Left lung (tissue), 10 donors: ENCODE results near the gene CACNA1I. TPM values are rescaled to one million over a fixed set of nuclear protein-coding genes. Genes with fewer than 3 reads are reported as not detected.

ENCODE experiments used
- ATAC-seq: fragments of 200-7000 bp; cut with Tn5 transposase; one replicate; pipeline ENCODE4 v1.9.1; 2020; ENCODE audit warnings: moderate library complexity
- DNase-seq, 4 donors: peaks; one replicate each; pipeline ENCODE4 v3.0.0-alpha.2; 2013 to 2020
- H3K27ac ChIP-seq, 2 donors: fragments of 200-600 bp; sonication (generic) in 1 of 2; one replicate each; pipeline versions ENCODE4 v1.5.0 to v1.8.0; 2020 to 2021
- H3K27me3 ChIP-seq, 2 donors: fragments of 200-600 bp; sonication (generic) in 1 of 2; one replicate each; pipeline versions ENCODE4 v1.5.0 to v1.8.0; 2020 to 2021
- H3K36me3 ChIP-seq, 2 donors: fragments of 200-600 bp; sonication (generic) in 1 of 2; one replicate each; pipeline versions ENCODE4 v1.5.0 to v1.8.0; 2020 to 2021
- H3K4me1 ChIP-seq, 2 donors: fragments of 200-600 bp; one replicate each; pipeline ENCODE4 v1.8.0; 2021
- H3K4me3 ChIP-seq, 2 donors: fragments of 200-600 bp; sonication (generic) in 1 of 2; one replicate each; pipeline versions ENCODE4 v1.5.0 to v1.8.0; 2020 to 2021; ENCODE audit warnings: mild to moderate bottlenecking in 1 of 2
- H3K9me3 ChIP-seq, 2 donors: fragments of 200-600 bp; sonication (generic) in 1 of 2; one replicate each; pipeline versions ENCODE4 v1.5.0 to v1.8.0; 2020 to 2021
- intact Hi-C, 2 donors: fragments of 100-400 bp; cut with DNase I; formaldehyde crosslinking; loops; one replicate each; pipeline versions ENCODE4 v1.11.2 to v1.14.2; 2022
- polyA plus RNA-seq, 6 donors: library from polyadenylated mRNA; unstranded; fragments of 120-200 nt; gene quantifications; one replicate each; pipeline ENCODE4 v1.2.1, GENCODE V29; 2013; ENCODE audit not compliant: insufficient read length in 6 of 6
- total RNA-seq, 2 donors: library from RNA; stranded (reverse); fragmentation: NEBNext Ultra II Directional; extraction: Animal tissue kit (Norgen Biotek cat#: 25700); gene quantifications; one replicate each; pipeline ENCODE4 v1.2.1, GENCODE V29; 2021
- TF ChIP-seq, protein P1 (sequence below), 2 donors: fragments of 200-600 bp; sonication (generic) in 1 of 2; IDR thresholded peaks; one replicate each; pipeline versions ENCODE4 v1.5.0 to v1.8.0; 2021; ENCODE audit warnings: antibody characterized with exemption in 2 of 2
- donor health status: DM: no; HTN: yes; CAD: no.
- donor health status: DM: no; HTN: no; CAD: no.

The CACNA1I gene
- total and polyA plus RNA-seq, 8 donors, result 0.03 to 0.35 (median 0.09) TPM

DNA sequence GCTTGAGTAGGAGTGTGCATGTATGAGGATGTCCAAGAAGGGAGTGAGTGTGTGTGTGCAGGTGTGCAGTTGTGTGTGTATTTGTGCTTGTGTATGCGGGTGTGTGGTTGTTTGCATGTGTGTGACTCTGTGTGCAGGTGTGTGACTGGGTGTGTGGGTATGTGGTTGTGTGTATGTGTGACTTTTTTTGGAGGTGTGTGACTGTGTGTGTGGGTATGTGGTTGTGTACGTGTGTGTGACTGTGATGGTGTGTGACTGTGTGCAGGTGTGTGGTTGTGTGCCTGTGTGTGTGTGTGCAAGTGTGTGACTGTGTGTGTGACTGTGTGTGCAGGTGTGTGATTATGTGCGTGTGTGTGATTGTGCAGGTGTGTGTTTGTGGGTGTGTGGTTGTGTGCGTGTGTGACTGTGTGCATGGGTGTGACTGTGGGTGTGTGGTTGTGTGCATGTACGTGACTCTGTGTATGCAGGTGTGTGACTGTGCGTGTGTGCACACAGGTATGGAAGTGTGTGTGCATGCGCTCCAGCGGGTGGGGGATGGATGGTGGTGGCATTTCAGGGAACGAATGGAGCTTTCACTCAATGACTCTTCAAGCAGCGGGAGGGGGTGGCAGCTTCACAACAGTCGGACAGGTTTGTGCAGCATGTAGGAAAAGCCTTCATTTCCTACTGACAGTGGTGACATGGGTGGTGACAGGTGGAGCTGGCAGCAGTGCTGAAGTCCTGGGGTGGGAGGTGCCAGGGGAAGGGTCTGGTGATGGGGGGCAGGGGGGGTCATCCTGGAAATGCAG lies 47.6 kb downstream of the CACNA1I start:
- DNase-seq (peak in 2 of 4 donors; percentile 37 to 39), ATAC-seq (no peak)
- Histone ChIP-seq H3K27me3 (peaks cover 0 to 92% of the 10 kb centered on the region in 2 donors), H3K9me3 (no peaks in the 10 kb centered on the region), H3K4me3 (no peak overlapping the region), H3K4me1 (no peaks in the 10 kb centered on the region), H3K36me3 (no peaks in the 10 kb centered on the region), H3K27ac (no peak overlapping the region)
- intact Hi-C loops, result no loop called here
- TF ChIP-seq, protein P1, sequence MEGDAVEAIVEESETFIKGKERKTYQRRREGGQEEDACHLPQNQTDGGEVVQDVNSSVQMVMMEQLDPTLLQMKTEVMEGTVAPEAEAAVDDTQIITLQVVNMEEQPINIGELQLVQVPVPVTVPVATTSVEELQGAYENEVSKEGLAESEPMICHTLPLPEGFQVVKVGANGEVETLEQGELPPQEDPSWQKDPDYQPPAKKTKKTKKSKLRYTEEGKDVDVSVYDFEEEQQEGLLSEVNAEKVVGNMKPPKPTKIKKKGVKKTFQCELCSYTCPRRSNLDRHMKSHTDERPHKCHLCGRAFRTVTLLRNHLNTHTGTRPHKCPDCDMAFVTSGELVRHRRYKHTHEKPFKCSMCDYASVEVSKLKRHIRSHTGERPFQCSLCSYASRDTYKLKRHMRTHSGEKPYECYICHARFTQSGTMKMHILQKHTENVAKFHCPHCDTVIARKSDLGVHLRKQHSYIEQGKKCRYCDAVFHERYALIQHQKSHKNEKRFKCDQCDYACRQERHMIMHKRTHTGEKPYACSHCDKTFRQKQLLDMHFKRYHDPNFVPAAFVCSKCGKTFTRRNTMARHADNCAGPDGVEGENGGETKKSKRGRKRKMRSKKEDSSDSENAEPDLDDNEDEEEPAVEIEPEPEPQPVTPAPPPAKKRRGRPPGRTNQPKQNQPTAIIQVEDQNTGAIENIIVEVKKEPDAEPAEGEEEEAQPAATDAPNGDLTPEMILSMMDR (IDR thresholded peaks at IDR 0.05), result no peak

DNA sequence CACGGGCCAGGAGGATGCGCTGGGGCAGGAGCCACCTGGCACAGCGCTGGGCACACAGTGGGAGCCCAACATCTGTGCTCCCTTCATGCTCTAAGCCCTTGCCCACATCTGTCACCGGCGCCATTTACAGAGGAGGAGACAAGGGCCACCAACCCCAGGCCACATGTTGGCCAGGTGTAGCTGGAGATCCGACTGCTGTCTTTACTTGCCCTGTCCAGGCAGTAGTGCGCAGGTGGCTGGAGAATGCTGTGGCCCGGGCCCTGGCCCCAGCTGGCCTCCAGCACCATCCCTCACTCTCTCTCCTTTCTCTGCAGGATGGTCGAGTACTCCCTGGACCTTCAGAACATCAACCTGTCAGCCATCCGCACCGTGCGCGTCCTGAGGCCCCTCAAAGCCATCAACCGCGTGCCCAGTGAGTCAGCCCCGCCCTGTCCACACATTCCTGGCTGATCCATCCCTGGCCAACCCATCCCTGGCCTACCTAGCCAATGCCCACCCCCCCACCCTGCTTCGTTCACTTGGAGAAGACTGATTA lies 48.5 kb downstream of the CACNA1I start:
- ATAC-seq (no peak), DNase-seq (peak in 1 of 4 donors; percentile 37)
- no peaks in the 10 kb centered on the region for H3K36me3 ChIP-seq
- no peaks in the 10 kb centered on the region for H3K9me3 ChIP-seq
- H3K4me3 ChIP-seq, result no peak overlapping the region
- intact Hi-C loops, result no loop called here
- H3K27ac ChIP-seq, result no peak overlapping the region
- peaks cover 0 to 93% of the 10 kb centered on the region in 2 donors for H3K27me3 ChIP-seq
- TF ChIP-seq, protein P1 (IDR thresholded peaks at IDR 0.05), result no peak
- H3K4me1 ChIP-seq, result no peaks in the 10 kb centered on the region

DNA sequence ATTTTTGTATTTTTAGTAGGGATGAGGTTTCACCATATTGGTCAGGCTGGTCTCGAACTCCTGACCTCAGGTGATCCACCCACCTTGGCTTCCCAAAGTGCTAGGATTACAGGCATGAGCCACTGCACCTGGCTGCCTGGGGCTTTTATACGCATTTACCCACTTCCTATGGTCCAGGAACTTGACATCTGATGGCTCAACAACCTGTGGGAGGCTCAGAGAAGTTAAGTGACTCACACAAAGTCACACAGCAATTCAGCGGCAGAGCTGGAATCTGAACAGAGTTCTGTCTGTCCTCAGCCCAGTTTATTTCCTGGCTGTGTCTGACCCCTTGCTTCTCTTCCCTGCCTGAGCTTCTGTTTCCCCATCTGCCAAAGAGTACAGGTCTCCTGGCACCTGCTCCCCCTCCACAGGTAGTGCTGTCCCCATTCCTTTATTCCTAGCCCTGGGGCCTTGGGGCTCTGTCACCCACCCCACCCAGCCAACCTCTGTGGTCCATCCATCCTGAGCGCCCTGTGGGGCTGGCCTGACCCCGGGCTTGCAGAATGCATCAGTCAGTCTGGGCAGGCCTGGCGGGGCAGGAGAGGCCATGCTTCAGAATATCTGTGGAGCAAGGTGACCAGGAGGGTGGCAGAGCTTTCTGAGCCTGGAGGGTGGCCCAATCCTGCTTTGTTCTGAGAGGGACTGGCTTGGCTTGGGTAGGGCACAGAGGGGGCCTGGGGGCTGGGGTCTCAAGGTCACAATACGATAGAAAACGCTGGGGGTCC lies 50.6 kb downstream of the CACNA1I start:
- Histone ChIP-seq H3K4me1 (no peaks in the 10 kb centered on the region), H3K27ac (no peak overlapping the region), H3K4me3 (no peak overlapping the region), H3K9me3 (no peaks in the 10 kb centered on the region), H3K27me3 (peaks cover 0 to 93% of the 10 kb centered on the region in 2 donors), H3K36me3 (no peaks in the 10 kb centered on the region)
- DNase-seq, result peak in 1 of 4 donors; percentile 51
- ATAC-seq, result no peak
- intact Hi-C loops, result no loop called here
- TF ChIP-seq, protein P1 (IDR thresholded peaks at IDR 0.05), result no peak

DNA sequence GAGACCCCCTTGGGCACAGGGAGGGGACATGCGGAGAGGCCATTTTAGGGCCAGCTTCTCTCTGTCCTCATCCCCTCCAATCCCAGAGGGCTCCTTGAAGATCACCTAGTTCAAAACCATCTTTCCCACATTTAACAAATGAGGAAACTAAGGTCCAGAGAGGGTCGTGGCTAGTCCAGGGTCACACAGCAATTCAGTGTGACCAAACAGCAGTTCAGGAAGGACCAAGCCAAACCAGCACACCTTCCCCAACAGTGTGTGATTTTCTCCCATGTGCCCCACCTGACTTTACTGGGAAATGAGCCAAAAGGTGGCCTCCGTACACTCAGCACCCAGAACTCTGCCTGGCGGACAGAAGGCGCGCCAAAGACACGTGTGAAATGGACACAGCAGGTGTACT lies 51.3 kb downstream of the CACNA1I start:
- peaks cover 0 to 93% of the 10 kb centered on the region in 2 donors for H3K27me3 ChIP-seq
- no peaks in the 10 kb centered on the region for H3K4me1 ChIP-seq
- no peak for DNase-seq
- ATAC-seq, result no peak
- H3K4me3 ChIP-seq, result no peak overlapping the region
- no peak overlapping the region for H3K27ac ChIP-seq
- no peaks in the 10 kb centered on the region for H3K36me3 ChIP-seq
- TF ChIP-seq, protein P1 (IDR thresholded peaks at IDR 0.05), result no peak
- no peaks in the 10 kb centered on the region for H3K9me3 ChIP-seq
- intact Hi-C loops, result no loop called here

DNA sequence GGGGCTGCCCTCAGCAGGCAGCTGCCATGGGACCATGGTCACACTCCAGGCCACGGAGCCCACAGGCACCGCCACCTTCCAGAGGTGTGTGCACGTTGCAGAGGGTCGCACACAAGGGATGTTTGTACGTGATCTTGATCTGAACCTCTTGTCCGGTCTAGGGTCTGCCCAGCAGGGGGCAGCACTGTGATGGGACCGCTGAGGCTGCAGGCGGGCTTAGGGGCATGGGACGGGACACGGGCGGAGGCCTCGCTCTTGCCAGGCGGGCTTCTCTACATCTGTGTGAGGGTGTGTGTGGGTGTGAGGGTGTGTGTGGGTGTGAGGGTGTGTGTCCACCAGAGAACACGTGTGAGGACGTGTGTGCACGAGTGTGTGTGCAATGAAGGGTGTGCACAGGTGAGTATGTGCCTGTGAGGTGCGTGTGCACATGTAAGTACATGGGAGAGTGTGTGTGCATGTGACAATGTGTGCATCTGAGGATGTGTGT lies 52.4 kb downstream of the CACNA1I start:
- no peak overlapping the region for H3K27ac ChIP-seq
- no peaks in the 10 kb centered on the region for H3K9me3 ChIP-seq
- ATAC-seq (peak; percentile 86), DNase-seq (peak; percentile 28 to 88 (median 49))
- intact Hi-C loops, result no loop called here
- H3K36me3 ChIP-seq, result no peaks in the 10 kb centered on the region
- peaks cover 0 to 93% of the 10 kb centered on the region in 2 donors for H3K27me3 ChIP-seq
- TF ChIP-seq, protein P1 (IDR thresholded peaks at IDR 0.05), result peak; percentile 44 to 53
- no peaks in the 10 kb centered on the region for H3K4me1 ChIP-seq
- H3K4me3 ChIP-seq, result no peak overlapping the region
